Activated CD8-positive, alpha-beta memory T cell treated with anti-CD3 and anti-CD28 coated beads, Interleukin-2, amount 50 U/mL, for 24 hours (primary cell): ENCODE data around the gene WNT7B.

Experiments
- DNase-seq: peaks from one replicate; pipeline ENCODE4 v3.0.0-alpha.2; 2020; ENCODE audit errors: extremely low read depth

Gene WNT7B

DNA sequence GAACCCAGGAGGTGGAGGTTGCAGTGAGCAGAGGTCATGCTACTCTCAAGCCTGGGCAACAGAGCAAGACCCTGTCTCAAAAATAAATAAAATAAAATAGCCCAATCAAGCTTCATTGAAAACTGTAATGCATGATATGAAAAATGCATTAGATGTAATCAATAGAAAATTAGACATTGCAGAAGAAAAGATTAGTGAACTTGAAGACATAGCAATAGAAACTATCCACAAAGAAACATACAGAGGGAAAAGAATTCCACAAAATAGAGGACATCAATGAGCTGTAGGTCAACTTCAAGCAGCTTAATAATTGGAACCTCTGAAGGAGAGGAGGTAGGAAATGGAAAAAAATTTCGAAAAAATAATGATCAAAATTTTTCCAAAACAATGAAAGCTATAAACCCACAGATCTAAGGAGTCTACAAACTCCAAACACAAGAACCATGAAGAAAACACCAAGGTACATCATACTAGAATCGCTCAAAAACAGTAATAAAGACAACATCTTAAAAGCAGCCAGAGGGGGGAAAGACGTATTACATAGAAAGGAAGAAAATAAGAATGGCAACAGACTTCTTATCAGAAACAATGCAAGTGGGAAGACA lies 104.2 kb downstream of the WNT7B start:
- no peak for DNase-seq

- no peak for DNase-seq
These were observed 105.2 kb downstream of the WNT7B start for GRCh38 chr22:45871721-45872120.
